GM13977 (cell line): ENCODE results near the gene PPP2R2D.

Experiments
- DNase-seq: peaks from one replicate; pipeline ENCODE4 v3.0.0; 2012; ENCODE audit warnings: low spot score
- in situ Hi-C: fragments of 300-500 bp; cut with MboI; formaldehyde crosslinking; loops from one replicate; pipeline ENCODE4 v1.12.0; 2022; ENCODE audit warnings: low sequenced_read_pairs, low pct_unique_long_range_greater_than_20kb, mixed read lengths, inconsistent platforms; ENCODE audit not compliant: unreplicated experiment
- TF ChIP-seq, protein P1 (sequence below): IDR thresholded peaks from 2 replicates; pipeline ENCODE4 v1.5.1; 2012; ENCODE audit warnings: mild to moderate bottlenecking, control low read depth; ENCODE audit not compliant: insufficient read depth; ENCODE audit errors: extremely low read depth, missing control alignments

Gene PPP2R2D

GRCh38 chr10:131961047-131961776 is 60.4 kb downstream of the PPP2R2D start:
- in situ Hi-C loops: no loop called here
- no peak for DNase-seq
- TF ChIP-seq, protein P1, sequence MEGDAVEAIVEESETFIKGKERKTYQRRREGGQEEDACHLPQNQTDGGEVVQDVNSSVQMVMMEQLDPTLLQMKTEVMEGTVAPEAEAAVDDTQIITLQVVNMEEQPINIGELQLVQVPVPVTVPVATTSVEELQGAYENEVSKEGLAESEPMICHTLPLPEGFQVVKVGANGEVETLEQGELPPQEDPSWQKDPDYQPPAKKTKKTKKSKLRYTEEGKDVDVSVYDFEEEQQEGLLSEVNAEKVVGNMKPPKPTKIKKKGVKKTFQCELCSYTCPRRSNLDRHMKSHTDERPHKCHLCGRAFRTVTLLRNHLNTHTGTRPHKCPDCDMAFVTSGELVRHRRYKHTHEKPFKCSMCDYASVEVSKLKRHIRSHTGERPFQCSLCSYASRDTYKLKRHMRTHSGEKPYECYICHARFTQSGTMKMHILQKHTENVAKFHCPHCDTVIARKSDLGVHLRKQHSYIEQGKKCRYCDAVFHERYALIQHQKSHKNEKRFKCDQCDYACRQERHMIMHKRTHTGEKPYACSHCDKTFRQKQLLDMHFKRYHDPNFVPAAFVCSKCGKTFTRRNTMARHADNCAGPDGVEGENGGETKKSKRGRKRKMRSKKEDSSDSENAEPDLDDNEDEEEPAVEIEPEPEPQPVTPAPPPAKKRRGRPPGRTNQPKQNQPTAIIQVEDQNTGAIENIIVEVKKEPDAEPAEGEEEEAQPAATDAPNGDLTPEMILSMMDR: no peak

- DNase-seq: no peak
- TF ChIP-seq, protein P1: no peak
- in situ Hi-C loops: no loop called here
These were observed 61.2 kb downstream of the PPP2R2D start for GRCh38 chr10:131961777-131962662.

GRCh38 chr10:131963350-131963749 is 62.5 kb downstream of the PPP2R2D start:
- DNase-seq: no peak
- in situ Hi-C loops: no loop called here
- TF ChIP-seq, protein P1: no peak

DNA sequence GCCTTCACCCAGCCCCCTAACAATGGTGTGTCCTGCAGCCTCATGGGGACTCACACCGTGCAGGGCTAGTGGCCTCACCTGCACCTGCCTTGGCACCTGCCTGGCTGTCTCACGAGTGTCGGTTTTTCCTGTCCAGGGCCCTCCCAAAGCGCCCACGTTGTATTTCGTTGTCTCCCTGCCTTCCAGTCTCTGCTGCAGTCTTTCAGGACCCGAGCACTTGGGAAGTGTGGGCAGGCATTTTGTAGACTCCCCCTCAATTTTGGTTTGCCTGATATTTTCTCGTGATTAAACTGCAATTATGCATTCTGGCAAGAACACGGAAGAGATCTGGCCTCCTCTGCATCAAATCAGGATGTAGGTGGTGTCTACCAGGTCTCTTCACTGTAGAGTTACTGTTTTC is 63.0 kb downstream of the PPP2R2D start:
- no peak for DNase-seq
- TF ChIP-seq, protein P1: no peak
- in situ Hi-C loops: no loop called here

DNA sequence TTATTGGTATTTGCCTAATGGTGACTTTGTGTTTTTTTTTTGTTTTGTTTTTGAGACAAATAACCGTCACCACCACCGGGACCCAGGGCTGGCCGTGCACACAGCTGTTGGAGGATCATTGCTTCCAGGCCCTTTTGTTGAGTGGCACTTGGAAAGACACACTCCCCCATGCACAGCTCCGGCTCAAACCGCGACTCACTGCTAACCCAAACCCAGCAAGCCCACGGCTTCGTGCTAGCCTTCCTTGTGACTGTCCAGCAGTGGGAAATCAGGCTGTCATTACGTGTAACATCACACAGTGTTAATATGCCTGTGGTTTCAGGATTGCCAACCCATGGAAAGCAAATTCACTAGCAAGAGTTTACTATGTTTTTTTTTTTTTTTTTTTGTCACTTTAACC is 63.5 kb downstream of the PPP2R2D start:
- in situ Hi-C loops: no loop called here
- TF ChIP-seq, protein P1: no peak
- no peak for DNase-seq

DNA sequence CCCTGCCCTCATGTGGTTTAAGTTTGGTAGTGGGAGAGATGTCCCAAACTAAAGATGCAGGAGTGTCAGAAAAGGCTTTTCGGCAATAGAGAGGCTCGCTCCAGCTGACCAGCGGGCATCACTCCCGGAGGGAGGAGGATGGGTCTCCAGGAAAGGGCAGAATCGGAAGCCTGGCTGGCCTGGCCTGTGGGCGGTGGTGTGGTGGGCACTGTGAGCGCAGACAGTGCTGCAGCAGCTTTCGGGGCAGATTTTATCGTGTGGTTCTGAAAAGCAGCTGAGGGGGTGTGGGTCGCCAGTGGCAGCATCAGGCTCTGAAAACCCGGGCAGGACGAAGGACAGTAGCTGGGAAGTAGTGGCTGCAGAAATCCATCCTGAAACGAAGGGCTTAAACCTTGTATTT is 68.1 kb downstream of the PPP2R2D start:
- DNase-seq: no peak
- in situ Hi-C loops: no loop called here
- TF ChIP-seq, protein P1: no peak
